Fibroblast of skin of left biceps (primary cell): Measurements from ENCODE around the gene SLAIN1.

Experiments used
- DNase-seq, 2 experiments: peaks; one replicate each; pipeline ENCODE4 v3.0.0-alpha.2; 2013; ENCODE audit warnings: low read depth in 2 of 2

The SLAIN1 gene

DNA sequence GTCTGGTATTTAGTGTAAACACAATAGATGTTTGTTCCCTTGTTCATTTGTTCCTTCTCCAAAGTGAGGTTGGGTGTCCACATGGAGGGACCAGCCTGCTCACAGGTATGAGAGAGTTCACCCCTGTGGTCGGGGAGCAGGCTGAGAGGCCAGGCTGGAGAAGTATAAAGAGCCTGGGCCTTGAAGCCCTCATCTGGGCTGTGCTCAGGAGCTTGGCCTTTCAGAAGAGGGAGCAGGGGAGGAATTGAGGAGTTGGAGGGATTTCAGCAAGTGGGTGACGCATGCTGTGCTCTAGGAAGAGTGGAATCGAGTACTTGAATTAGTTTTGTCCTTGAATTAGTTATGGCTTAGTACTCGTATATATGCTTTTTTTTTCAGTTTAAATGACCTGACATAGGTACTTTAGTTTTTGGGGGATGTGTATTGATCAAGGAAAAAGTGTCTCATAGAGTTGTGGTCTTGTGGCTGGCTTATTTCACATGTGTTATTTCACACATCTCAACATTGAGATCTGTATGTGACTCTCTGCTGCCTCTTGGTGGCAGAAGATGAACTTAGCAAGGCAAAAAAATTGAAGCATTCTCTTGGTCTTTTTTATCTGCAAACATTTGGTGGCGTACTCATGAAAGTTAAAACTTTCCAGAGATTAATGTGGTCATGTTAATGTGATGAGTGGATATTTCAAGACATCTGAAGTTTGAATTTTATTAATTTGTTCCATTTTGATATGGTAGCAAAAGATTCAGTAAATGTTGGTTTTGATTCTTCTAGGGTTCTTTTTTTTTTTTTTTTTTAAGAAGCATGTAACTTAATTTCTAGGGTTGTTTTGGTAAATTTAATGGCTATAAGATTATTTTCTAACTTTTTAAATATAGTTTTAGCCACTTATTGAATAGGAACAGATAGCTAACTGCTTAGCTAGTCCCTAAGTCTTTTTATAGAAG is 54.3 kb downstream of the SLAIN1 start:
- DNase-seq: peak; percentile 10 to 11

DNA sequence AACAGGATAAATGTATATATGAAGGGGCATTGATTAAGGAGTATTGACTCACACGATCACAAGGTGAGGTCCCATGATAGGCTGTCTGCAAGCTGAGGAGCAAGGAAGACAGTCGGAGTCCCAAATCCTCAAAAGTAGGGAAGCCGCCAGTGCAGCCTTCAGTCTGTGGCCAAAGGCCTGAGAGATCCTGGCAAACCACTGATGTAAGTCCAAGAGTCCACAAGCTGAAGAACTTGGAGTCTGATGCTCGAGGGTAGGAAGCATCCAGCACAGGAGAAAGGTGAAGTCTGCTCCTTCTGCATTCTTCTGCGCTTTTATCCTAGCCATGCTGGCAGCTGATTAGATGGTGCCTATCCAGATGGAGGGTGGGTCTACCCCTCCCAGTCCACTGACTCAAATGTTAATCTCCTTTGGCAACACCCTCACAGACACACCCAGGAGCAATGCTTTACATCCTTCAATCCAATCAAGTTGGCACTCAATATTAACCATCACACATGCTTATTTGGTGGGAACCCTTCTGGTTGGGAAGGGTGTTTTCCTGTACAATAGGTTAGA is 55.1 kb downstream of the SLAIN1 start:
- no peak for DNase-seq

DNA sequence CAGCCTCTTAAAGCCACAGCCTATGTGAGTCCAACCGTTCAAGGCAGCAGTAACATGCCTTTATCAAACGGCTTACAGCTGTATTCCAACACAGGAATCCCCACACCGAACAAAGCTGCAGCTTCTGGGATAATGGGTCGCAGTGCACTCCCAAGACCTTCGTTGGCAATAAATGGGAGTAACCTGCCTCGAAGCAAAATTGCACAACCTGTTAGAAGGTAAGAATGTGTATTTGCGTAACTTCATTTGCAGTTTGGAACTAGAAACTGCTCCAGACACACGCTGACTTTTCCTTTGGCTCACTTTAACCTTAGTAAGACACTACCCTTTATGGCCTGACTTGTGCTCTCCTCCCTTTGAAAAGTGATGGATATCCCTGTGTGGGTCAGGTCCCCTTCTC is 63.4 kb downstream of the SLAIN1 start:
- no peak for DNase-seq

DNA sequence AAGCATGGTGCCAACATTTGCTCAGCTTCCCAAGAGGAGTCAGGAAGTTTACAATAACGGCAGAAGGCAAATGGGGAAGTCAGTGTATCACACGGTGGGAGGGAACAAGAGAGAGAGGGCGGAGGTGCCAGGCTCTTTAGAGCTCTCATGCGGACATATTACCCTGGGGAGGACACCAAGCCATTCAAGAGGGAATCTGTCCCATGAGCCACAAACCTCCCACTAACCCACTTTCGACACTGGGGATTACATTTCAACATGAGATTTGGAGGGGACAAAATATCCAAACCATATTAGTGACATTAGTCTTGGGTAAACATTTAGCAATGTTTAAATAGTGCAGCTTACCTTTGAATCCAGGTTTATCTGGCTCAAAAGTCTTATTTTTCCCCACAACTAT is 69.9 kb downstream of the SLAIN1 start:
- DNase-seq: no peak

DNA sequence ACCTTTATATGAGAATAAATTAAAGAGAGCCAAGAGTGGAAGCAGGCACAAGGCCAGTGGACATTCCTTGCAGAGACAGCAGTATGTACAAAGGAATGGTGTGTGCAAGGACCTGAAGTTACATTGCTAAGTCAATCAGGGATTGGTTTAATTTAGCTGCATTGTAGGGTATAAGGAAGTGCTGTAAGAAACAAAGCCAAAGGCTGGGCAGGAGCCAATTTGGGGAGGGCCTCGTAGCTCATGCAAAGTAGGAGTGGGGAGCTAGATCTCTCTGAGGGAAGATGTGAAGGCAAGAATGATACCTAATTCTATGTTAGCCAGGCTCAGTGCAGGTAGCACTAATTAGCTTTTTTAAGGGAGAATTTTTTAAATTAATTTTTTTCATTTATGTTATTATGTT is 76.7 kb downstream of the SLAIN1 start:
- DNase-seq: no peak

DNA sequence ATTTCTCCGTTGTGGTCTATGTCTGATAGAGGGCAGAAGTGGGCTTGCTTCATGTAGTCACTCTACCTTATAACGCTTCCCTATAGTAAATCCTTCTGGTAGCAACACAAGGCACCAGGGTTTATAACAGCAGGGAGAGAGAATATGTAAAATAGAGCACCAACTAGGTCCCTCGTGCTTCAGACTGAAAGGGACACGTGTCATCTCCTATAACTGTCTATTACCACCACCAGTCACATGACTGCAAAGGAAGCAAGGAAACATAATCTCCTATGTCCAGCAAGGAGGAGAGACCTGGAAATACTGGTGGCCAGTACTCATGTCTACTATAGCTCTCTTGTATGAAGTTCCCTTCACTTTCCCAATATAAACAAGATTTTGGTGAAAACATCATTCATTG is 79.2 kb downstream of the SLAIN1 start:
- no peak for DNase-seq

DNA sequence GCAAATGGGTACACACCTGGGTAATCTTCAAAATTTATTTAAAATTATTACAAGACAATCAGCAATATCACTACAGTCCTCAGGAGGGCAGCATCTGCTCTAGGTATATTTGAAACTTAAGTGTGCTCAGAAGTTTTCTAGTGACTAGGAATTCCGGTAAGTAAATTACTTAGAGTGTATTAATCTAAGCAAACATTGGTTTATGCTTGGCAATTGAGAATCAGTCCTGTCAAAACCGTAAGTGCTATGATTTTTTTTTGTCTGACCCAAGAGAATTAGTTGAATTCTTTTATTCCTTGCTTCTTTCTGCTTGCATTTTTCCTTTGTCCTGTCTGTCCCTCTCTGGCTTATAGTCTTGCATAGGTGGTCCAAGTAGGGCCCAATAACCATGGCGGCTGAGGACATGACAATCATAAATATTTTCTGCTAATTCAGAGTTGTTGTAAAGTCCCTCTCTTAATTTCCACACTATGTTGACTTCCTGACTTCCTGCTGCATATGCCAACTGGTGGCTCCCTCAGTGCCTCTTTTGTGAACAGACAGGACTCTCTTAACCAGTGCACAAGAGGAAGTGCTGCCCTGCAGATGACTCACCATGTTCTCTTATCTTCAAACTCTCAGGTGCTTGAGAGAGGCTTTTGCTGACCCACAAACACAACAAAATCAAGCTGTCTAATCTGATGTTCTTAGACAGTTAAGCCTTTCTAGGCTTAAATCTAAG is 82.2 kb downstream of the SLAIN1 start:
- DNase-seq: peak; percentile 5 to 10

DNA sequence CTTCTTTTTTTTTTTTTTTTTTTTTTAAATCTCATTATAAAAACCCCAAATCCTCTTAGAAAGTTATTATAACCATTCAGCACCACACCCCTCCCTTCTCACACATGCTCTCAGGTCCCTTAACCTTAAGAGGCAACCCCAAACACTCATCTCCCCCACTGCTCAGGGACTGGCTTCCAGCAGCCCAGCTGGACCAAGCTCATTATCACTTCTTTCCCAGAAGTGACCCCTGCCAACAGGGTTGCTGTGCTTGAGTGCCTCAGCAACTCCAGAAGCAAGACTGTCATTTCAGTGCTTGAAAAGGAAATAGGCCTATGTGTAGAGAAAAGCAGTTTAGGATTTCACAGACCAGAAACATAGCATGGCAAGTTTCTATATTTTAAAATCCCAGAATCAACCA is 84.3 kb downstream of the SLAIN1 start:
- DNase-seq: no peak

DNA sequence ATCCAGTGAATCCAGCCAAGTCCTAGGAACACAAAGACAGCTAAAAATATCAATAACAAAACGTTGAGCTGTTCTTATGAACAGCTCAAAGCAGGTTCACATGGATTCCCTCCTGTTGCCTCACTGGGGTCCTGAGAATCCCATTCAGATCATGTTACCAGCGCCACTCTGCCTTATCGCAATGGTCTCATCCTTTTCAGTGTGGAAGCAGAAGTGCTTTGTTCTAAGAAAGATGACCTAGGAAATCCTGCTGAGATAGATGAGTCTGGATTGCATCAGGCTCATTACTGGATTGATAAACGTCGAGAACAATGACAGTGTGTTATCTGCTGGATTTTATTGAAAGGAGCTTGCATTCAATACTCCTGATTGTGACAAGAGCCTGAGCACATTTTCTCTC is 87.0 kb downstream of the SLAIN1 start:
- DNase-seq: no peak

DNA sequence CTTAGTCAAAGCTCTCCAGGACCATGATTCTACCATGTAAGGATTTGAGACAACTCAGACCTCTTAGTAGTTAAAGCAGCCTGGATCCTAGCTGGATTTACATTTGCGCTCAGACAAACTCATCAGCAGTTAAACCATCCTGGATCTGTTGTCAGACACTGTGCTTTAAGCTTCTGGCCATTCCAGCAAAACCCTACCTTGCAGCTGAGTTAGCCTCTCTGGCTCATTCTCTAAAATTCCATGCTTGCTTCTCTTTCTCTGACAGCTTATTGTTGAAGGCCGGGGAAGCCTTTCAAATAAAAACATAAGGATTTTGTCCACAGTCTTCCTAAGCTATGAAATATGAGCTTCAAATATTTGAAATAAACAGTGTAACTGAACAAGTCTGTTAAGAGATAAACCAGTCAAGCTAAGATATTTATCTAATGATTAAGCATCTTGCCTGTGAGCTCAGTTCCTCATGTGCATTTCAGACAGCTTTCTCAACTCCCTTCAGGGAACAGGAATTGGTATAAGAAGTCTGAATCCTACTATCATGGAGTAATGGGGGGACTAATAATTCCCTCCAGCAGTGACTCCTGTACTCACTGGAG is 89.3 kb downstream of the SLAIN1 start:
- DNase-seq: no peak

DNA sequence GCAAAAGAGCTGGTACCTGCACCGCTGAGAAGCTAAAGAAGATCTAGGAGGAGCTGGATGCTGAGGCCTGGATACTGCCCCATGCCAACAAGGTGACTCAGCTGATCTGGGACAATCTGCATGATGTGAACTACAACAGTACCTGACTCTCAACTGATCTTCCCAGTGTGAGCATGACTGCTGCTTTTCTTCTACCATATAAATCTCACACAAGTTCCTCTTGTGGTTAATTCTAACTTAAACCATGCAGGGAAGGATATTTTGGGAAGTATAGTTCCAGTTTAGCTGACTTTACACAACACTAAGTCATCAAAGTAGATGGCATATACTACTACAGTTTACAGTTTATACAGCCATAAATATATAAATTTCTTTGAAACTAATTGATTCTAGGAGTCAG is 91.9 kb downstream of the SLAIN1 start:
- DNase-seq: no peak

DNA sequence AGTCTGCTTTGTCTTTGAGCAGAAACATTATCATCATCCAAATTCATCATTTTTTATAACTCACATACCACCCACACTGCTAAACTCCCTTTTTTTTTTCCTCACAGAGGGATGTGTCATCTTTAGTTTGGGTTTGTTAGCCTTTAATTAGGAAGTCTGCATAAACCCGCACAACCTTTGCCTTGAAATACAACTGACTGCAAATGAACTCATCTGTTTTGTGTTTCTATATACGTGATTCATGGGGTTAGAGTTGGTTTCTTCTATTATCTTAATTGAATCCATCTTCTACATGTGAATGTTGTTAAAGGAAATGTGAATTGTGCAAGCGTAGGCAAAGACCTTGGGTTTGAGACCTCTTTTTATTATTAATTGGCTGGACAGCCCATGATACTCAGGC is 102.7 kb downstream of the SLAIN1 start:
- peak; percentile 60 to 65 for DNase-seq

DNA sequence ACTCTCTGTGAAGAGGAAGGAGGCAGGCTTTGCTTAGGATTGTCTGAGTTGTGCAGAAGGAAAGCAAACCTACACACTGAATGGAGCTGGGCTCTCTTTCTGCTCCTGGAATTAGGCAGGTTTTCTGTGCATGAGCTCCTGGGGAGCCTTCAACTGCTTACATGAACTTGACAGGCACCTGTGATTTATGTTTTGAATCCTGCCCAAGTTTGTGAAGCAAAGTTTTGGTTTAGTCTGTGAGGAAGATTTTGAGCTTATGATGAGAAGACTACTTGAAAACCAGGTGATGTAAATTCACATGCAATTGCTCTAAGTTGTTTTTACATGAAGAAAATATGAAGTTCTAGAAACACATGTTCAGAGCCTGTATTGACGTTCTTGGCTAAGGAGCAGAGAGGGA is 109.0 kb downstream of the SLAIN1 start:
- DNase-seq: no peak

DNA sequence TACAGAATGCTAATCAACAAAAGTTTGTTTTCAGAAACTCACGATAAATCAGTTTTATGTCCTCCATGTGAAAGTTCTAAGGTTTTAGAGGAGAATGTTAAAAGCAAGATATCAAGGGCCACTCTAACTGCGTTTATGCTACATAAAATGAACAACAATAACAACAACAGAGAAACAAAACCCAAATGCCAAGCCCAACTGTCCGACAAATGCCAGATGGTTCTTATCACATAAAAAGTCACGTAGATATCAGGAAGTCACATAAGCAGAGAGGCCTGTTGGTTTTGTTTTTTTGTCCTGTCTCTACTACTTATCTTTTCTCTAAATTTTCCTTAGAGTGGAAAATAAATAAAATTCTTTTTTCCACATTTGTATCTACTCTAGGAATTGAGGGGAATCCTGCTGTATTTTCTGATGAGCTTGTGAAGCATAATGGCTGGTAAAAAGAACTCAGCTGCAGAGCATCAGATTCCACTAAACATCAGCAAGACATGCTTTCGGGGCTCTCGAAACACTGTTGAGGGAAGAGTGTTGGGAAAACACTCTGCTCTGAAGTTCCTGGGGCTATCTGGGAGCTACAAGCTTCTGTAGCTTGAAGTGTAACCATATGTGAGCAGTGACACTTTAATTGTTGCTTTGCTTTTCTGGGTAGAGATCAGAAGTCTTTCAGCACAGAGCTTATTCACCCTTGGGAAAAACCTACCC is 110.1 kb downstream of the SLAIN1 start:
- no peak for DNase-seq

DNA sequence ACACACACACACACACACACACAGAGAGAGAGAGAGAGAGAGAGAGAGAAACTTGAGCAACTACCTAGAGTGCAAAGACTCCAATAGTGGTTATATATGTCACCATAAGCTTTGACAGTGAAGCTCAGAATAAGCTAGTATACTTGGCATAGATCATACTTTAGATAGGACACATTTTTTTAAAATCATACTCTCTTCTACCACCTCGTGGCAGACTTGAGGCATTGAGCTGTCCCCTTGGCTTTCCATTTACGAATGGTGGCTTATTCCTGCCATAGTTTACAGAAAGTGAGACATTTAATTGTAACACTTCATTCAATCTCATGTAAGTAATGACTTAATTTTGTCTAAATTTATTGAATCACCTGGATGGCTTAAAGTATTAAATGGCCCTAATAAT is 112.9 kb downstream of the SLAIN1 start:
- DNase-seq: no peak

DNA sequence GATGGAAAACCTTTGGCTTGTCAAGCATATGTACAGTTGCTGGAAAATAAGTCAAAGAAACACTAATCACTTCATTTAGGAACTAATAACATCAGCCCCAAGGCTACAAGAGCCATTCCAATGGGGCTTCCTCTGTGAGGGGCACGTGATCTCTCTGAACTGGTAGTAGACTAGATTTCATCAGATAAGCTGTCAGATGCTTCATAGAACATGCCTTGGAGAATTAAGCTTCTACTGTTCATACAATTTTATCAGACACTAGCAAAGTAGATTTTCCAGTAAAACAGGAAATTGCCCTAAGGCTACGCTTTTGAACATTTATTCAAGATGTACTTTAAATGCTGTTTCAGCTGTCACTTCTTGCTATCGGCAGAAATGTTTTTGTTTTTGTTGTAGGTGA is 113.4 kb downstream of the SLAIN1 start:
- DNase-seq: no peak

DNA sequence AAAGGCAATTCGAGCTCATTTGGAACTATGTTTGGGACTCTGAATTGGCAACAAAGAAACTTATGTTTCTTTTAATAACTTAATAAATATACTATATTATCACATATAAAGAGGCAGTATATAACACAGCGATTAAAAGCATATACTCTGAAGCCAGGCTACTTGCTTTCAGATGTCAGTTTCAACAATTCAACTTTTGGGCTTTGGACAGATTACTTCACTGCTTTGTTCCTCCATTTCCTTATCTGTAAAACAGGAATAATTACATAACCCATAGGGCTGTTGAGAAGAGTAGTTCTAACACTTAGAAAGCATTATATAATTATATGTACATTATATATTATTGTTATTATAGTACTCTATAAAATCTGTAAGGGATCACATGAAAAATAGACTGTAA is 113.9 kb downstream of the SLAIN1 start:
- DNase-seq: no peak

DNA sequence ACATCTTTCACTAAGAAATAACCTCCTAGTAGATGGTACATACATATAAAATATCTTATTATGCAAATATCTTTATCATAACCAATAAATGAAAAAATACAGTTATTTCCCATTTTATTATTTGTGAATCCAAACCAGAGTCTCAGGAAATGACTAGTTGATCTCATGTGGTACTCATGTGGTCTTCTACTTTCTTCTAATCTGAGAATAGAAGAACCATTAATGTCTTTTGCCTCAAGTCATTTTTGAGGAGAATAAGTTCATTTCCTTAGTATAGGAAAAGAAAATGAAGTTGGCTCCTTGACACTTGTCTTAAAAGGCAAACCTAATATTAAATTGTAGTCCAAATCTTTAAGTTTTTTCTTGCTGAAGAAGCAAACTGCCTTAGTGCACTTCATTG is 114.5 kb downstream of the SLAIN1 start:
- no peak for DNase-seq
